Brain microvascular endothelial cell (primary cell): Measurements from ENCODE around the gene CAMK2A.

Experiments used
- DNase-seq: peaks from one replicate; pipeline ENCODE4 v3.0.0-alpha.2; 2020
- H3K27ac ChIP-seq: fragments of 250-450 bp; sonication (Bioruptor Pico); 2 replicates; pipeline ENCODE4 v1.5.1; 2020; ENCODE audit warnings: mild to moderate bottlenecking, moderate library complexity
- H3K27me3 ChIP-seq: fragments of 250-450 bp; sonication (Bioruptor Pico); replicated peaks from 2 replicates; pipeline ENCODE4 v1.5.1; 2020; ENCODE audit warnings: mild to moderate bottlenecking
- H3K36me3 ChIP-seq: fragments of 250-450 bp; sonication (Bioruptor Pico); replicated peaks from 2 replicates; pipeline ENCODE4 v1.5.1; 2020; ENCODE audit warnings: mild to moderate bottlenecking
- H3K4me3 ChIP-seq: 2 replicates; pipeline ENCODE4 v1.5.1; 2011; ENCODE audit warnings: low read depth, mild to moderate bottlenecking, control low read depth, low read length, moderate library complexity
- CTCF ChIP-seq: IDR thresholded peaks from 2 replicates; pipeline ENCODE4 v1.5.1; 2011; ENCODE audit warnings: low read depth, mild to moderate bottlenecking, moderate library complexity, low read length, control low read depth, inconsistent platforms; ENCODE audit errors: missing control alignments
- in situ Hi-C: cut with HindIII; loops from 2 replicates; pipeline ENCODE4 v1.10.0; 2017; ENCODE audit warnings: low sequenced_read_pairs, low pct_ligation_motif_present

The CAMK2A gene

GRCh38 chr5:150309886-150310239 lies 20.3 kb upstream of the CAMK2A start:
- no peak overlapping the region for H3K27ac ChIP-seq
- no peak for DNase-seq
- no peak overlapping the region for H3K4me3 ChIP-seq
- no peaks in the 10 kb centered on the region for H3K36me3 ChIP-seq
- no peak for TF ChIP-seq CTCF
- no peaks in the 10 kb centered on the region for H3K27me3 ChIP-seq
- in situ Hi-C loops: no loop called here

- TF ChIP-seq CTCF: no peak
- DNase-seq: no peak
- Histone ChIP-seq H3K36me3 (no peaks in the 10 kb centered on the region), H3K27ac (no peak overlapping the region), H3K27me3 (no peaks in the 10 kb centered on the region), H3K4me3 (no peak overlapping the region)
- in situ Hi-C loops: no loop called here
Measured at GRCh38 chr5:150309101-150309885, 19.7 kb upstream of the CAMK2A start.

- no peak overlapping the region for H3K27ac ChIP-seq
- H3K36me3 ChIP-seq: no peaks in the 10 kb centered on the region
- in situ Hi-C loops: no loop called here
- no peak overlapping the region for H3K4me3 ChIP-seq
- TF ChIP-seq CTCF: no peak
- H3K27me3 ChIP-seq: no peaks in the 10 kb centered on the region
- no peak for DNase-seq
Measured at GRCh38 chr5:150307617-150308426, 18.2 kb upstream of the CAMK2A start.

- Histone ChIP-seq H3K4me3 (no peak overlapping the region), H3K27me3 (no peaks in the 10 kb centered on the region), H3K36me3 (no peaks in the 10 kb centered on the region), H3K27ac (no peak overlapping the region)
- no peak for TF ChIP-seq CTCF
- no peak for DNase-seq
- in situ Hi-C loops: no loop called here
Measured at GRCh38 chr5:150306775-150307174, 17.2 kb upstream of the CAMK2A start.

- Histone ChIP-seq H3K4me3 (no peak overlapping the region), H3K36me3 (no peaks in the 10 kb centered on the region), H3K27me3 (no peaks in the 10 kb centered on the region), H3K27ac (no peak overlapping the region)
- DNase-seq: no peak
- no peak for TF ChIP-seq CTCF
- in situ Hi-C loops: no loop called here
Measured at GRCh38 chr5:150305557-150305956, 16.0 kb upstream of the CAMK2A start.

GRCh38 chr5:150305095-150305494 lies 15.5 kb upstream of the CAMK2A start:
- Histone ChIP-seq H3K27ac (no peak overlapping the region), H3K4me3 (no peak overlapping the region), H3K27me3 (no peaks in the 10 kb centered on the region), H3K36me3 (no peaks in the 10 kb centered on the region)
- DNase-seq: no peak
- in situ Hi-C loops: no loop called here
- no peak for TF ChIP-seq CTCF
